Activated T-helper 1 cell treated with anti-CD3 and anti-CD28 coated beads, Interleukin-12 subunit alpha, Interleukin-12 subunit beta, Interleukin-2, Interleukin-4 antibody, amounts not matched to agents 30 ng/mL and 10 ng/mL and 1 ng/mL, durations not matched to agents 14 hours and 24 hours and 36 hours (primary cell): ENCODE measurements around the gene NECTIN2. TPM values are rescaled to one million over a fixed set of nuclear protein-coding genes. Genes with fewer than 3 reads are reported as not detected.
A peak's percentile ranks its signal among the peaks of the same experiment; 100 is the strongest.
"Not testable (repeated sequence)": the region's sequence is repeated elsewhere in the genome, so short reads cannot be mapped to it uniquely, and the experiment has no call there.

Experiments
- DNase-seq: peaks from one replicate; pipeline ENCODE4 v3.0.0; 2021; ENCODE audit warnings: low spot score
- H3K27ac Mint-ChIP-seq: one replicate; pipeline ENCODE4 v1.8.0; 2021; ENCODE audit warnings: mild to moderate bottlenecking, mixed read lengths
- H3K27me3 Mint-ChIP-seq: one replicate; pipeline ENCODE4 v1.8.0; 2022; ENCODE audit warnings: mild to moderate bottlenecking, moderate library complexity, mixed read lengths; ENCODE audit not compliant: insufficient read depth
- H3K36me3 Mint-ChIP-seq: one replicate; pipeline ENCODE4 v1.8.0; 2021; ENCODE audit warnings: low read depth, mixed read lengths
- H3K4me1 Mint-ChIP-seq: one replicate; pipeline ENCODE4 v1.8.0; 2021; ENCODE audit warnings: low read depth, mixed read lengths
- H3K4me3 Mint-ChIP-seq: one replicate; pipeline ENCODE4 v1.8.0; 2021; ENCODE audit warnings: mild to moderate bottlenecking, moderate library complexity, mixed read lengths
- H3K9me3 Mint-ChIP-seq: one replicate; pipeline ENCODE4 v1.8.0; 2021; ENCODE audit warnings: mixed read lengths
- intact Hi-C: fragments of 100-400 bp; cut with micrococcal nuclease; formaldehyde crosslinking; loops from one replicate; pipeline ENCODE4 v1.15.1; 2024
- total RNA-seq: library from RNA; stranded (reverse); gene quantifications from 2 replicates; pipeline ENCODE4 v1.2.3, GENCODE V29; 2022

The NECTIN2 gene
- total RNA-seq, 1 donor from 2014 or later, result 0.08 TPM

DNA sequence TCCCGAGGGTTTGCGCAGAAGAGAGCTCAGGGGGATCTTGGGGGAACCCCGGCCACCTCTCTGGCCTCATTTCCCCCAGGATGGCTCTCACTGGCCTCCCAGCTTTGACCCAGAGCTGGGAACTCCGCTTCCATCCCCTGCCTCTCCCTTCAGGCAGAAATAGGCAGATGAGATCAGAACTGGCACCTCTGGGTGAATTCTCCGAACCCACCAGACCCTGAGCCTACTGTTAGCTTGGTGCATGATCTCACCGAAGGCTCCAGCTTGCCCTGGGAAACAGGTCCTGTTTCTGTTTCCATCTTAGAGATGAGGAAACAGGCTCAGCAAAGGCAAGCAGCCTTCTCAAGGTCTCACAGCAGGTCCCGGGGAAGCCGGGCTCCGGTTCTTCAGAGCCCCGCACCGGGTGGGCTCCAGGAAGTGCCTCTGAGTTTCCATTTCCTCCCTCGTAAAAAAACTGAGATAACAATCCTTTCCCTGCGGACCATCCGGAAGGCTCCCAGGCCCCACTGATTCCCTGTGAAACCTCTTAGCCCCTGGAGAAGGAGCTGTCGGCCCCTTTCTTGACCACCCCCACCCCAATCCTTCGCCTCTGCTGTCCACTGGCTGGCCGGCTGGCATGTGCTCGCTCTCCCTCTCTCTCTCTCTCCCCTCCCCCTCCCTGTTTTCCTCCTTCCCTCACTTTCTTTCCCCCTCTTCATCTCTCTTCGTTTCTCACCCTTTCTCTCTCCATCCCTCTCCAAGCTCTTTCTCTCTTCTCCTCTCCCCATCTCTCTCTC lies 2.1 kb downstream of the NECTIN2 start:
- Mint-ChIP-seq H3K27me3 (peaks cover 40% of the 10 kb centered on the region), H3K4me1 (peaks cover 21% of the 10 kb centered on the region), H3K27ac (no peak overlapping the region), H3K4me3 (peak overlapping the region; percentile 32), H3K36me3 (no peaks in the 10 kb centered on the region), H3K9me3 (no peaks in the 10 kb centered on the region)
- no peak for DNase-seq
- intact Hi-C loops, result no loop called here

DNA sequence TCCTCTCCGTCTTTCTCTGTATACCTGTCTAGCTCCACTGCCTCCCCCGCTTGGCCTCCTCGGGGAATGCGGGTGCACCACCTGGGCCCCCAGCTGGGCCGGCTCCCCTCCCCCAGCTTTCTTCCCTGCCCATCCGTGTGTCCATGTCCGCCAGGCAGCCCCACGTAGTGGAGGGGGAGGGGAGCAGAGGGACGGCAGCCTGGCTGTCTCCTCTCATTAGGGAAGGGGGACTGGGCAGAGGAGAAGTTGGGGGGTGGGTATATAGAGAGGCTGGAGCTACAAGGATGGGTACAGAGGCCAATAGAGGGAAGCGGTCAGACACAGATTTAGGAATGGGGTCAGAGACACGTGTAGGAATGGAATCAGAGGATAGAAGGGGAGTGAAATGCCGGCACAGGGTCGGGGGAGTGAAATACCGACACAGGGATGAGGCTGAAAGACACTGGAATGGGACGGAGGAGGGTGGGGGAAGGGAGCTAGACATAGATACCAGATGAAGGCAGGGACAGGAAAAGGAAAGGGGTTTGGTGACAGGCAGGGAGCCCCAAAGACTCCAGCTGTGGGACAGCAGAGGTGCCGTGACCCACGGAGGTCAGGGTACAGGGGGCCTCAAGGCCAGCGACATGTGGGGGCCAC lies 2.8 kb downstream of the NECTIN2 start:
- H3K27ac Mint-ChIP-seq, result no peak overlapping the region
- intact Hi-C loops, result no loop called here
- H3K27me3 Mint-ChIP-seq, result peaks cover 42% of the 10 kb centered on the region
- no peak for DNase-seq
- peaks cover 21% of the 10 kb centered on the region for H3K4me1 Mint-ChIP-seq
- no peaks in the 10 kb centered on the region for H3K36me3 Mint-ChIP-seq
- H3K9me3 Mint-ChIP-seq, result no peaks in the 10 kb centered on the region
- peak overlapping the region; percentile 32 for H3K4me3 Mint-ChIP-seq

DNA sequence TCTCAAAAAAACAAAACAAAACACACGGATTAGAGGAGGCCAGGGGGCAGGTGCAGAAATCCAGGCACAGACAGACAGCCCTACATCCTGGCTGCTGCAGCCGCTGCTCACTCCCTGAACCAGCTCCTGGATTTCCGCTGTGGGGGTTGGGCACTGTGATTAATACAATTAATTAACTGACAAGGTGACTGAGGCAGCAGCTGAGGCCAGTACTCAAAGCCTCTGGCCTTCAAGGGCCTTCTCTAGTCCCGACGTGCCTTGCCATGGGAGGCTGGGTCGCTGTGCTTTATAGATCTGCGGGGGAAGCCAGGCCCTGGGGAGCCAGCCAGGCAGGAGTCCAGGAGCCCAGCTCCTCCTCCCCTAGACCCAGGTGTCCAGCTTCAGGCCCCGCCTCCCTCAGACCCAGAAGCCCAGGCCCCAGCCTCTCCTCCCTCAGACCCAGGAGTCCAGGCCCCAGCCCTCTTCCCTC lies 4.6 kb downstream of the NECTIN2 start:
- intact Hi-C loops, result no loop called here

DNA sequence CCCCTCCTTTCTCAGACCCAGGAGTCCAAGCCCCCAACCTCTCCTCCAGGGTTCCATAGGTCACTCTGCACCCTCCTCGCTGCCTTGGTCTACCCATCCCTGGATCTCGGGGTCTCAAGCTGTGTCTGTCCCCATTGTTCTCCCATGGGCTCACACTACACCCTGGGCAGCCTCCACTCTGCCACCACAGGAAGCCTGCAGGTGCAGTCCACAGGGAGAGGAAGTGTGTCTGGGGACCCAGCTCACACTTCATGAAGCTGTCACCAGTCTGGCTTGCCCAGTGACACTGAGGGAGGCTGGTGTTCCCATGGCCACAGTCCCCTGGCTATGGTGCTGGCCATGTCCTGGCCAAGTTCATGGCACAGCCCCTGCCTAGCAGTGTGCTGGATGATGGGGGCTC lies 5.3 kb downstream of the NECTIN2 start:
- DNase-seq, result no peak
- Mint-ChIP-seq H3K4me1 (peaks cover 9% of the 10 kb centered on the region), H3K4me3 (no peak overlapping the region), H3K27ac (no peak overlapping the region), H3K9me3 (no peaks in the 10 kb centered on the region), H3K27me3 (peaks cover 37% of the 10 kb centered on the region), H3K36me3 (no peaks in the 10 kb centered on the region)
- intact Hi-C loops, result no loop called here

More for the DNA sequence above, 4.6 kb downstream of the NECTIN2 start:
- H3K9me3 Mint-ChIP-seq, result no peaks in the 10 kb centered on the region
- H3K36me3 Mint-ChIP-seq, result no peaks in the 10 kb centered on the region
- H3K4me1 Mint-ChIP-seq, result peaks cover 11% of the 10 kb centered on the region
- no peak for DNase-seq
- H3K27me3 Mint-ChIP-seq, result peaks cover 36% of the 10 kb centered on the region
- no peak overlapping the region for H3K27ac Mint-ChIP-seq
- H3K4me3 Mint-ChIP-seq, result no peak overlapping the region

DNA sequence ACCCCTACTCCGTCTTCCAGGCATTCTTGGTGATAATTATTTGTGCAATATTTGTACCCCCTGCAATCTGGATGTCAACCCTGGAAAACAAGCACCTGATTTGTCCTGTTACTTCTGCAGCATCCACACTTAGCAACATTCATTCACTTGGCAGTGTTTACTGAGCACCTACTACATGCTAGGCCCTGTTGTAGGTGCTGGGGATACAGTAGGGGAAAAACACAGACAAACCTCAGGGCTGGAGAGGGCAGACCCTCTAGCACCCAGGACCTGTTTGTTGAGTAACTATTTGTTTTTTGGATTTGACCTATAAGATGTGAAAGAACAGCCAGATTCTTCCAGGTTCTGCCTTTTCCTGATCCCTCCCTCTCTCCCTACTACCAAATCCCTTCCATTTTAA lies 9.5 kb downstream of the NECTIN2 start:
- no peaks in the 10 kb centered on the region for H3K9me3 Mint-ChIP-seq
- peaks cover 11% of the 10 kb centered on the region for H3K27me3 Mint-ChIP-seq
- DNase-seq, result no peak
- intact Hi-C loops, result no loop called here
- no peak overlapping the region for H3K27ac Mint-ChIP-seq
- H3K36me3 Mint-ChIP-seq, result no peaks in the 10 kb centered on the region
- H3K4me3 Mint-ChIP-seq, result no peak overlapping the region
- H3K4me1 Mint-ChIP-seq, result no peaks in the 10 kb centered on the region

DNA sequence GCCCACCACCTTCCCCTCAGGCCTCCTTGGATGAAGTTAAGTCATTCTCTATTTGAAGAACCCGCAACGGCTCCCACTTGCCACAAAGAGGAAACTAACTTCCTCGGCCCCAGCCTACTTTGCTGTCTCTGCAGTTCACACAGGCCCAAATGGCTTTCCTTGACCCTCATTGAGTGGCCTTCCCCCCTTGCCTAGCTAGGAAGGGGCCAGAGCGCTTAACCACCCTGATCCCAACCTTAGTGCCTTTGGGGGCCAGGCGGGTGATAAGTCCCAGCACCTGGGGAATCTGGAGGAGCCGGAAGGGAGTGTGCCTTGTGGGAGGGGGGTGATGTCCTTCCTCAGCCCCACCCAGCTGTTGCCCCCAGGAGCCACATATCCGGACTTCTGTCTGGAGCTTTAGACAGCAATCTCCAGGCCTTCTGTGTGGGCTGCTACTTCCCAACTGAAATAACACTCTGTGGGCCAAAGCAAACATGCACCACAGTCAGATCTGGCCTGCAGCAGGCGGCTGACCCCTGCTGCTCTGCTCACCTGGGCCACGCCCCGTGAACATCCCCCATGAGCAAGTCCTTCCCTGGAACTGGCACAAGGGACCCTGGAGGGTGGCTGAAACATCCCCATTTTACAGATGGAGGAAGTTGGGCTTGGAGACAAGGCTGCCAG lies 10.5 kb downstream of the NECTIN2 start:
- H3K4me1 Mint-ChIP-seq, result no peaks in the 10 kb centered on the region
- H3K36me3 Mint-ChIP-seq, result no peaks in the 10 kb centered on the region
- H3K9me3 Mint-ChIP-seq, result no peaks in the 10 kb centered on the region
- H3K4me3 Mint-ChIP-seq, result no peak overlapping the region
- DNase-seq, result no peak
- peaks cover 11% of the 10 kb centered on the region for H3K27me3 Mint-ChIP-seq
- no peak overlapping the region for H3K27ac Mint-ChIP-seq
- intact Hi-C loops, result no loop called here

DNA sequence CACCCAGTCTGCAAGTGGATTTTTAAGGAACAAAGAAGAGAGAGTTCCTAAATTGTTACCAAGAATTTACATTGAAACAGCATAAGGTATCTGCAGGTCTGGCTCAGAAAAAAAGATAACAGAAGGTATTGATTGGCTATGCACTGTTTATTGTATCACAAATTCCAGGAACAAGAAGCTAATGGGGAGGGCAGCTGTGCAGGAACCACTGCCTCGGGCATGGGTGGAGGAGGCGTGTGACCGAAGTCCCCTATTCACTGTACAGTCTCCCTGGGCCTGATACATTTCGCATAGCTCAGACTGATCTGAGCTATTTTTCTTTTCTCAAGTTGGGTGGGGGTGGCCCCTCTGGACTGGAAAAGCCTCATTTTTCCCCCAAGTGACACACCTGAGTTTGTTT lies 11.7 kb downstream of the NECTIN2 start:
- H3K4me3 Mint-ChIP-seq, result no peak overlapping the region
- no peaks in the 10 kb centered on the region for H3K36me3 Mint-ChIP-seq
- intact Hi-C loops, result no loop called here
- no peak overlapping the region for H3K27ac Mint-ChIP-seq
- H3K9me3 Mint-ChIP-seq, result no peaks in the 10 kb centered on the region
- no peak for DNase-seq
- peaks cover 8% of the 10 kb centered on the region for H3K27me3 Mint-ChIP-seq
- H3K4me1 Mint-ChIP-seq, result no peaks in the 10 kb centered on the region

DNA sequence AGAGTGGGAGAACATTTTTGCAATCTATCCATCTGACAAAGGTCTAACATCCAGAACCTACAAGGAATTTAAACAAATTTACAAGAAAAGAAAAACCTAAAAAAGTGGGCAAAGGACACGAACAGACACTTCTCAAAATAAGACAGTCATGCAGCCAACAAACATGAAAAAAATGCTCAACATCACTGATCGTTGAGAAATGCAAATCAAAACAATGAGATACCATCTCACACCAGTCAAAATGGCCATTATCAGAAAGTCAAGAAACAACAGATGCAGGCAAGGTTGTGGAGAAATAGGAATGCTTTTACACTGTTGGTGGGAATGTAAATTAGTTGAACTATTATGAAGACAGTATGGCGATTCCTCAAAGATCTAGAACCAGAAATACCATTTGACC lies 15.5 kb downstream of the NECTIN2 start:
- H3K9me3 Mint-ChIP-seq, H3K4me1 Mint-ChIP-seq, intact Hi-C loops, H3K27ac Mint-ChIP-seq, DNase-seq, H3K36me3 Mint-ChIP-seq, H3K27me3 Mint-ChIP-seq, H3K4me3 Mint-ChIP-seq: not testable (repeated sequence)

DNA sequence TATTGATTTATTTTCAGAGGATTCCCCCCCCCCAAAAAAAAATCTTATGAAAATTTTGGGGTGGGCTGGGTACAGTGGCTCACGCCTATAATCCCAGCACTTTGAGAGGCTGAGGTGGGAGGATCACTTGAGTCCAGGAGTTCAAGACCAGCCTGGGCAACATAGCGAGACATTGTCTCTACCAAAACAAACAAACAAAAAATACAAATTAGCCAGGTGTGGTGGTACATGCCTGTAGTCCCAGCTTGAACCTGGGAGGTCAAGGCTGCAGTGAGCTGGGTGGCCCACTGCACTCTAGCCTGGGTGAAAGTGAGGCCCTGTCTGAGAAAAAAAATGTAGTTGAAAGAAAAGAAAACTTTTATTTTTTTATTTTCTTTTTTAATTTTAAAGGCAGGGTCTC lies 17.9 kb downstream of the NECTIN2 start:
- no peaks in the 10 kb centered on the region for H3K9me3 Mint-ChIP-seq
- H3K27me3 Mint-ChIP-seq, result peaks cover 3% of the 10 kb centered on the region
- no peaks in the 10 kb centered on the region for H3K4me1 Mint-ChIP-seq
- DNase-seq, result no peak
- H3K4me3 Mint-ChIP-seq, result no peak overlapping the region
- intact Hi-C loops, result no loop called here
- H3K36me3 Mint-ChIP-seq, result no peaks in the 10 kb centered on the region
- no peak overlapping the region for H3K27ac Mint-ChIP-seq

DNA sequence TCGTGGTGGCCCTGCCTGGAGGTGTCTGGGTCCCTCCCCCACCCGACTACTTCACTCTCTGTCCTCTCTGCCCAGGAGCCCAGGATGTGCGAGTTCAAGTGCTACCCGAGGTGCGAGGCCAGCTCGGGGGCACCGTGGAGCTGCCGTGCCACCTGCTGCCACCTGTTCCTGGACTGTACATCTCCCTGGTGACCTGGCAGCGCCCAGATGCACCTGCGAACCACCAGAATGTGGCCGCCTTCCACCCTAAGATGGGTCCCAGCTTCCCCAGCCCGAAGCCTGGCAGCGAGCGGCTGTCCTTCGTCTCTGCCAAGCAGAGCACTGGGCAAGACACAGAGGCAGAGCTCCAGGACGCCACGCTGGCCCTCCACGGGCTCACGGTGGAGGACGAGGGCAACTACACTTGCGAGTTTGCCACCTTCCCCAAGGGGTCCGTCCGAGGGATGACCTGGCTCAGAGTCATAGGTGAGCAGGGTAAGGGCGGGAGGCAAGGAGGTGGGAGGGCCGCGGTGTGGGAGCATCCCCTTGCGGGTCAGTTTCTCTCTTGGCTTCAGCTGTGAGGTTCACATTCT lies 19.2 kb downstream of the NECTIN2 start:
- H3K9me3 Mint-ChIP-seq, result no peaks in the 10 kb centered on the region
- H3K27ac Mint-ChIP-seq, result no peak overlapping the region
- no peak overlapping the region for H3K4me3 Mint-ChIP-seq
- no peaks in the 10 kb centered on the region for H3K4me1 Mint-ChIP-seq
- DNase-seq, result no peak
- H3K27me3 Mint-ChIP-seq, result peaks cover 4% of the 10 kb centered on the region
- intact Hi-C loops, result no loop called here
- H3K36me3 Mint-ChIP-seq, result no peaks in the 10 kb centered on the region

DNA sequence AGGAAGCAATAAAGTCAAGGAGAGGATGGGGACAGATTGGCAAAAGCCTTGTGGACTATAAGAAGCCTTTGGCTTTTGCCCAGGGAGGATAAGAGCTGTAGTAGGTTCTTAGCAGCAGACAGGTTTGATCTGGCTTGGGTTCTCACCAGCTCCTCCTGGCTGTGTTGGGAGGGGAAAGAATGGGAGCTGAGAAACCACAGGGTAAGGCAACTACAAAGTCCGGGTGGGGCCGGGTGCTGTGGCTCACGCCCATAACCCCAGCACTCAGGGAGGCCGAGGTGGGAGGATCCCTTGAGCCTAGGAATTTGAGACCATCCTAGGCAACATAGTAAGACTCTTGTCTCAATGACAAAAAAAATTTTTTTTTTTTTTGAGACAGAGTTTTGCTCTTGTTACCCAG lies 20.6 kb downstream of the NECTIN2 start:
- Mint-ChIP-seq H3K27ac (no peak overlapping the region), H3K27me3 (peaks cover 4% of the 10 kb centered on the region), H3K9me3 (no peaks in the 10 kb centered on the region), H3K4me3 (no peak overlapping the region), H3K4me1 (no peaks in the 10 kb centered on the region), H3K36me3 (no peaks in the 10 kb centered on the region)
- intact Hi-C loops, result no loop called here
- DNase-seq, result no peak

DNA sequence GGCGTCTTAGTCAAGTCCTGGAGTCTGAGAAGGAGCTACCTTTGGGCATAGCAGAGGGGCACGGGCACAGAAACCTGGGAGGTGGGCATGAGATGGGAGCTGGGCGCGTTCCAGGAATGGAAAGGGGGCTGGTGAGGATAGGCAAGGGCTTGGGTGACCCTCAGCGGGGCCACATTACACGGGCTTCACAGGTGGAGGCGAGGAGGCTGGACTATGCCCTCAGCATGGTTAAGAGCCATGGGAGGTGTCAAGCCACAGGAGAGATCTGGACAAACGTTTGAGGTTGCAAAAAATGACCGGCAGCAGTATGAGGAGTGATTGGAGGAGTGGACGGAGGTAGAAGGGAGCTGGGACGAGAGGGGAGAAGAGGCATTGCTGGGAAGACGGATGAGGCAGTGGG lies 21.5 kb downstream of the NECTIN2 start:
- DNase-seq, result no peak
- Mint-ChIP-seq H3K4me3 (no peak overlapping the region), H3K9me3 (no peaks in the 10 kb centered on the region), H3K27ac (no peak overlapping the region), H3K27me3 (peaks cover 2% of the 10 kb centered on the region), H3K4me1 (no peaks in the 10 kb centered on the region), H3K36me3 (no peaks in the 10 kb centered on the region)
- intact Hi-C loops, result no loop called here
